ENCODE data around the gene SUN5. TPM values are rescaled to one million over a fixed set of nuclear protein-coding genes. Genes with fewer than 3 reads are reported as not detected.

The SUN5 gene
- total and polyA plus RNA-seq, 2 of the 8 experiments (the other 6 are each of a cell fraction or from before 2014, with no cell fraction given), result not detected

- no peak for TF ChIP-seq SUZ12 (IDR thresholded peaks at IDR 0.05; ENCODE audit: low read length)
- peak; percentile 60 to 64 for TF ChIP-seq RAD21 (IDR thresholded peaks at IDR 0.05 in 1 of 2, conservative IDR thresholded peaks at IDR 0.05 in 1 of 2; ENCODE audit: low read depth in 2 of 2, low read length in 2 of 2)
- peak in 2 of 3 experiments; percentile 63 to 71; a peak in 3 of 4 replicates for TF ChIP-seq CTCF (IDR thresholded peaks at IDR 0.05; ENCODE audit: control extremely low read depth in 1 of 3, insufficient read depth in 1 of 3, low read depth in 1 of 3, low read length in 3 of 3)
- Histone ChIP-seq H3K23me2 (ENCODE audit: low read depth, low read length) (no peaks in the 10 kb centered on the region), H3K79me2 (ENCODE audit: control insufficient read depth in 1 of 2, insufficient read depth in 2 of 2, low read length in 2 of 2) (no peaks in the 10 kb centered on the region), H2BK15ac (ENCODE audit: low read length) (no peak overlapping the region), H3K27me3 (replicated peaks in 1 of 4; ENCODE audit: control insufficient read depth in 3 of 4, extremely low read depth in 1 of 4, insufficient read depth in 3 of 4, low read length in 3 of 4) (no peaks in the 10 kb centered on the region), H3K23ac (ENCODE audit: insufficient read length) (no peak overlapping the region), H3K4me2 (ENCODE audit: insufficient read depth in 1 of 2, low read depth in 2 of 2, low read length in 2 of 2) (no peak overlapping the region), H2BK12ac (ENCODE audit: low read depth, low read length) (no peak overlapping the region), H3K4me3 (ENCODE audit: extremely low read depth in 1 of 4, insufficient read depth in 2 of 4, low read depth in 3 of 4, low read length in 4 of 4) (no peak overlapping the region), H3K36me3 (ENCODE audit: control insufficient read depth in 2 of 4, insufficient read depth in 4 of 4, low read length in 3 of 4) (no peaks in the 10 kb centered on the region), H3K4ac (replicated peaks; ENCODE audit: insufficient read length, low read depth, low read length) (no peak overlapping the region), H4K5ac (ENCODE audit: insufficient read length, low read depth, low read length) (no peak overlapping the region), H3K9ac (replicated peaks in 1 of 4; ENCODE audit: extremely low read depth in 1 of 4, low read depth in 3 of 4, low read length in 3 of 4) (no peak overlapping the region), H4K8ac (ENCODE audit: extremely low read depth, insufficient read depth, low read length) (no peak overlapping the region), H3K56ac (replicated peaks; ENCODE audit: insufficient read length, low read depth, low read length) (no peak overlapping the region), H2BK20ac (ENCODE audit: low read length) (no peak overlapping the region), H2AK5ac (ENCODE audit: low read depth, low read length) (no peak overlapping the region), H3K27ac (ENCODE audit: low read depth, low read length) (no peak overlapping the region), H2BK5ac (ENCODE audit: low read depth, low read length) (no peak overlapping the region), H3K4me1 (replicated peaks in 1 of 4; ENCODE audit: control insufficient read depth in 3 of 4, insufficient read depth in 4 of 4, low read length in 3 of 4) (no peaks in the 10 kb centered on the region; a peak in 2 of 7 replicates), H3K79me1 (ENCODE audit: low read depth, low read length) (no peaks in the 10 kb centered on the region), H3K9me3 (ENCODE audit: insufficient read depth in 2 of 2, low read depth in 1 of 2, low read length in 1 of 2) (0 out of 4 replicates have a peak, but pooled peaks cover 0 to 2% of the 10 kb centered on the region in 2 experiments), H2AFZ (ENCODE audit: low read length) (no peak overlapping the region), H3K14ac (ENCODE audit: insufficient read length) (no peak overlapping the region), H4K20me1 (replicated peaks in 1 of 2; ENCODE audit: control insufficient read depth in 1 of 2, insufficient read depth in 2 of 2, low read length in 2 of 2) (no peaks in the 10 kb centered on the region), H3K18ac (ENCODE audit: extremely low read depth, low read length) (no peak overlapping the region), H4K91ac (replicated peaks; ENCODE audit: insufficient read length, low read length) (no peak overlapping the region), H2BK120ac (replicated peaks; ENCODE audit: low read depth, low read length) (no peak overlapping the region)
- POLR2A ChIA-PET (ENCODE audit: partially characterized antibody), result interaction anchor here (0.7 kb wide), 1 partner anchor 21 kb away, joined by 3 read pairs; no protein-coding TSS in a partner anchor
- DNase-seq (ENCODE audit: low read depth in 1 of 2, low spot score in 2 of 2), result no peak
- FAIRE-seq, result peak; percentile 78
- 68% methylated on average over 4 of the region's 4 CpGs; no CpG with 5 or more reads in 1 of the 2 experiments for WGBS, 2 experiments (ENCODE audit: extremely low coverage in 1 of 2, insufficient coverage in 1 of 2, insufficient read length in 1 of 2, insufficient replicate concordance in 2 of 2, low coverage in 1 of 2, low lambda C conversion rate in 2 of 2, missing lambda C conversion rate in 1 of 2)
- CTCF ChIA-PET (ENCODE audit: partially characterized antibody), result interaction anchor here (0.7 to 9.1 kb wide), 33 partner anchors 11 to 371 kb away, joined by 3 to 86 read pairs (median 5); no protein-coding TSS in a partner anchor
These were observed 916 bp upstream of the SUN5 start for GRCh38 chr20:33005132-33005566.
